NCI-H446 (cell line): ENCODE data around the gene CDA.

ENCODE experiments used
- DNase-seq, 2 experiments: peaks; one replicate each; lab custom pipeline; 2025; lab: John Stamatoyannopoulos, UW

Gene CDA

GRCh38 chr1:20588634-20589225, at the start of gene CDA:
Gene CDA, plus strand, starts transcription at chr1:20589097. Its CDS starts 33 bp downstream, at chr1:20589130.
- DNase-seq = no peak

GRCh38 chr1:20540281-20540680, 48.6 kb upstream of the CDA start:
- no peak for DNase-seq

DNA sequence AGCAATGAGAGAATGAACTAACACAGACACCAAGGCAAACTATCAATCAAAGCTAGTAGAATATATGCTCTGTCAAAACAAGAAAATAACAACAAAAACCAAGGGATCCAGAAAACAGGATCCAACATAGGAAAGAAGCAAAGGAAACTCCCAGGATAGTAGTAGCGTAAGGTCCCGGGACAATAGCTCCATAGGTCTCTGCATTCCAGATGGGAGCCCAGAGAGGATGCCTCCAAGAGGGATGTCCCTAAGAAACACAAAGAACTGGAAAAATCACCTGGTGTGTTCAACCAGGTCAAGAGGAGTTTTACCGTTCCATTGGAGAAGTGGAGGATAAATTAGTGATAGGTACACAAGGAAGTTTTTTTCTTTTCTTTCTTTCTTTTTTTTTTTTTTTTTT, 42.3 kb upstream of the CDA start:
- DNase-seq = no peak

DNA sequence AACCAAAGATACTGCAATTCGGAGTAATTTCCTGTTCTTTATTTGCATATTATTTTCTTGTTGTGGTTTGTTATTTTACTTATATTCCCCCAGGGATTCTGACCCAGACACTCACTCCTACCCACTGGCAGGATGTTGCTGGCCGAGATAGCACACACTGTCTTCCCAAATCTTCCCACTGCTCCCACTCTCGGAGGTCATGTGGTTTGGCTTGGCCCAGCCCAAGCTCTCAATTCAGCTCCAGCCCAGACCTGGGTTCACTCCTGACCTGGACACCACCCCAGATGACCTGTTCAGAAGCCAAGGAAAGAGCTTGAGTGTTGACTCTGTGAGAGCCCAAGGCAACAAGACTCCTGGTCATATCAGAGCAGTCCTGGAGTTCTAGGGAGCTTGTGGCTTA, 37.7 kb upstream of the CDA start:
- no peak for DNase-seq

DNA sequence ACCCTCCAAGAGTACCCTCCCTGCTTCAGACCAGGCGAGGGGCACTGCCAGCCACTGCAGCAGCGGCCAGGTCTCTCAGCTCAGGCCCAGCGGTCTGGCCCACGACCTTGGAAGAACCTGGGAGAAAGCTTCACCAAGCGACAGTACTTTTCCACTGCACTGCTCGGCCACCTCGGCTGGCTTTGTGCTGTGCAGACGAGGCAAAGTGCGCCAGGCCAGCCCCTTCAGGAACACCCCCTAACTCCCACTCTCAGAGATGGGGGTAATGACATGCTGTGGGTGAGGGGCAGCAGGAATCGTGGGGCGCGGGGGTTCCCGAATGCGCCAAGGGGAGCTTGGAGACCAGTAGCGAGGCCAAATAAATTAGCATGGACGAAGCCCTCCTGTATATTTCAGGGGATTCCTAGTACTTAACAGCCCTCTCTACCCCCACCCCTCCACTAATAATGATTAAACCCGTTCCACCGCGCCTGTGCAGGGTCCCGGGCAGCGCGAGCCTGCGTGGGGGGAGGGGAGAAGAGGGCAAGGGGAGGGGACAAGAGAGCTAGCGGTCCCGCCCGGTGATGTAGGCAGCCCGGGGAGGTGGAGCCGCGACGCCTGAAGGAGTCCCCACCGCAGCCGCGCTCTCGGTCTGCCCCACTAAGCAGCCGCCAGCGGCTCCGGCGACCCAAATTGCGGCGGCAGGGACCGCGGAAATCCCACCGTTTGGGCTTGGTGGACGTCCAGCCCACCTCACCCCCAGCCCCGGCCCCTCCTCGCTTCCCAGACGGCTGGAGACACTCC, 36.8 kb upstream of the CDA start, which contains the start of gene FAM43B:
Gene FAM43B (plus strand): TSS at position 629 of the 783 bp plus-strand sequence. CDS start 401 bp downstream, outside the sequence.
- no peak for DNase-seq

DNA sequence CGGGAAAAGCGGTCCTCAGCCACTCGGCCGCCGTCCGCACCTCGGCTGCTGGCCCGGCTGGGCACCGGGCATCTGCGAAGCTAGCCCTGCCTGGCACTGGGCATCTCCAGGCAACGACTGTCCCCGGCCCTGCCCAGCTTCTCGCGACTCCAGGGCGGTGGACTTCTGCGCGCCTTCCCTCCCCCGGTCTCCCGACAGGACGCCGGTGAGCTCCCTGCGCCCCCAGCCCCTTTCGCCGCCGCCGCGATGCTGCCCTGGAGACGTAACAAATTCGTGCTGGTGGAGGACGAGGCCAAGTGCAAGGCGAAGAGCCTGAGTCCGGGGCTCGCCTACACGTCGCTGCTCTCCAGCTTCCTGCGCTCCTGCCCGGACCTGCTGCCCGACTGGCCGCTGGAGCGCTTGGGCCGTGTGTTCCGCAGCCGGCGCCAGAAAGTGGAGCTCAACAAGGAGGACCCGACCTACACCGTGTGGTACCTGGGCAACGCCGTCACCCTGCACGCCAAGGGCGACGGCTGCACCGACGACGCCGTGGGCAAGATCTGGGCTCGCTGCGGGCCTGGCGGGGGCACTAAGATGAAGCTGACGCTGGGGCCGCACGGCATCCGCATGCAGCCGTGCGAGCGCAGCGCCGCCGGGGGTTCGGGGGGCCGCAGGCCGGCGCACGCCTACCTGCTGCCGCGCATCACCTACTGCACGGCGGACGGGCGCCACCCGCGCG, 36.0 kb upstream of the CDA start:
- no peak for DNase-seq

- no peak for DNase-seq
Measured at GRCh38 chr1:20555025-20555757, 33.7 kb upstream of the CDA start.

DNA sequence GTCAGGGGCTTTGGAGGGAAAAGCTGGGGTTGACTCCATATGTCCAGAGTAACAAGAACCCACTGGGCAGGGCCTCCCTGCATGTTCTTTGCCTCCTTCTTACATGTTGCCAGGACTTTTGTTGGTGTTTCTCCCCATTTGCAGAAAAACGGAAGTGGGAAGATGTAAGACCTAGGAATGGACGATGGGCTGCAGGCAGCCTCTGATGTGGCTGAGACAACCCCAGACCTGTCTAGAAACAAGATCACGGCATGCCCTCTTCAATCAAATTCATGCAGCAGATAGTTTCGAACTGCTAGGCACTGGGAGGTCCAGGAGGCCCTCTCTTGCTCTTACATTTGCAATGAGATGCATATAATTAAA, 33.2 kb upstream of the CDA start:
- no peak for DNase-seq

DNA sequence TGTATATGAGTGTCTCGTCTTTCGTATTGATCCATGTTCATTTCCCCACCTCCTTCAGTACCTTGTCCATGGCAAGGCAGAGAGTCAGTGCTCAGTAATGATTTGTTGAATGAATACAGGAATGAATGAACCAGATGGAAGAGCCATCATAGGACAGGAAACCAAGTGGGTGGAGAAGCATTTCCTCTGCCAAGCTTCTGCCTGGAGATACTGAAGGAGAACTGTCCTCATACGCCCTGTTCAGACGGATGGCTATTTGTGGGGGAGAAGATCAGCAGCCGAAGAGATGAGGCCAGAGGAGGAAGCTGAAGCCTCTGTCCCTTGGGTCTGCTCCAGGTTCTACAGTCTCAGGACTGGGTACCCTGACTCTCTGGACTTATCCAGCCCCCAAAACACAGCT, 30.7 kb upstream of the CDA start:
- no peak for DNase-seq

DNA sequence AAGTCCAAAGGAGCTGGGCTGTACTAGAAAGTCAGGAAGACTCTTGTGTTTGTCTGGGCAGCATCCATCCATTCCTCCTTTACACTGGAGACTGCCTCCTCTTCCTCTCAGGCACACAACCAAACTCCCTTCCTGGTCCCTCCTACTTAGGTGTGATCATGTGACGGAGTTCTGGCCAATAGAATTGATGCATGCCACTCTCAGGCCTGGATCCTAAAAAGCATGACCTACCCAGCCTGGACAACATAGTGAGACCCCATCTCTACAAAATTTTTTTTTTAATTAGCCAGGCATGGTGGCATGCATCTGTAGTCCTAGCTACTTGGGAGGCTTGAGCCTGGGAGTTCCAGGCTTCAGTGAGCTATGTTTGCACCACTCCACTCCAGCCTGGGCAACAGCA, 27.9 kb upstream of the CDA start:
- no peak for DNase-seq

GRCh38 chr1:20565234-20565633, 23.7 kb upstream of the CDA start:
- DNase-seq = no peak

- no peak for DNase-seq
Measured at GRCh38 chr1:20569523-20570098, 19.3 kb upstream of the CDA start.

DNA sequence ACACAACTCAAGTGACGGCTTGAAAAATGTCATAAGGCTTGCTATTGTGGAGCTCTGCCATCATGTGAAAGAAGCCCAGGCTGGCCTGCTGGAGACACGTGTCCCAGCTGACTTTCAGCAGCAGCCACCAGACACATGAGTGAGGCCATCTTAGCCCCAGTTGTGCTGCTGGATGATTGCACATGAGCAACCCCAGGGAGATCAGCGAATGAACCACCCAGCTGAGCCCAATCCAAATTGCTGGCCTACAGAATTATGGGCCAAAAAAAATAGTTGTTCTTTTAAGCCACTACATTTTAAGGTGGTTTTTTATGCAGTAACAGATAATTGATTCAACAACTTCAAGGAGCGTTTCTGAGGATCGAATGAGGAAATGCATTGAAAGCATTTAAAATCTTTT, 17.5 kb upstream of the CDA start:
- no peak for DNase-seq

DNA sequence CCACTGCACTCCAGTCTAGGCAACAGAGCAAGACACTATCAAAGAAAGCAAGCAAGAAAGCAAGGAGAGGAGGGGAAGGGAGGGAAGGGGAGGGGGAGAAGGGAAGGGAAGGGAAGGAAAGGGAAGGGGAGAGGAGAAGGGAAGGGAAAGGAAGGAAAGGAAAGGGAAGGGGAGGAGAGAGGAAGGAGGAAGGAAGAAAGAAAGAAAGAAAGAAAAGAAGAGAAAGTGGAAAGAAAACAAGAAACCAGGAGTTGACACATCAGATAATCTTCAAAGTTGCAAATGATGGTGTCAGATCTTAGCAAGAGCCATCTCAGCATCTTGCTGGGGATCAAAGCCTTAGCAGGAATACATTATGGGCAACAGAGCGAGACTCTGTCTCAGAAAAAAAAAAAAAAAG, 14.9 kb upstream of the CDA start:
- no peak for DNase-seq

- DNase-seq = peak; percentile 49 to 73
Measured at GRCh38 chr1:20574686-20575540, 14.0 kb upstream of the CDA start.

DNA sequence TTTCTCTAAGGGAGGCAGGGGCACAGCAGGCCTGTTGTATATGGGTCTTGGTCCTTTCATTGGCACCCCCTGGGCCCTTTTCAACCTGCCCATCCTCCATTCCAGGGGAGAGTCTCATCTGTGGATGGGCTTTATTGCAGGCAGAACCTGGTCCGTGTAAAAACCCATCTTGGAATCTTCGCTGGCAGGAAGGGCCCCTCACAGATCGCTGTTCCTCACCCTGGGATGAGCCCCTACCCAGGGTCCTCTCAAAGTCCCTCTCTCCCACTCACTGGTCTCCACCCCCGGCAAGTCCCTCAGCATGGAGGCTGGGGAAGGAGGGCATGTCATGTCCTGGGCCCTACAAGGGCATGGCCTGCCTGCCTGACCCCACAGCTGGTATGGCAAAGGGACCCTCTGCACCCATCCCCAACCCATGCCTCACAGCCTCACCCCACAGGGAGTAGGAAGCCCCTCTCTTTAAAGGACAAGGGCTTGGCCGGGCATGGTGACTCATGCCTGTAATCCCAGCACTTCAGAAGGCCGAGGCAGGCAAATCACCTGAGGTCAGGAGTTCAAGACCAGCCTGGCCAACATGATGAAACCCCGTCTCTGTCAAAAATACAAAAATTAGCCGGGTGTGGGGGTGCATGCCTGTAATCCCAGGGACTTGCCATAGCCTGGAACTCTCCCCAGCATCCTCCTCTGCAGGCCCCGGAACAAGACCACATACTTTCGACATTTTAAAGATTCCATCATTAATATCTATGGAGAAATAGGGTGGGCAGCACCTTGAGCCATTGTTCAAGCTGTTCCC, 13.2 kb upstream of the CDA start:
- DNase-seq = no peak

- no peak for DNase-seq
Measured at GRCh38 chr1:20578062-20578461, 10.8 kb upstream of the CDA start.

DNA sequence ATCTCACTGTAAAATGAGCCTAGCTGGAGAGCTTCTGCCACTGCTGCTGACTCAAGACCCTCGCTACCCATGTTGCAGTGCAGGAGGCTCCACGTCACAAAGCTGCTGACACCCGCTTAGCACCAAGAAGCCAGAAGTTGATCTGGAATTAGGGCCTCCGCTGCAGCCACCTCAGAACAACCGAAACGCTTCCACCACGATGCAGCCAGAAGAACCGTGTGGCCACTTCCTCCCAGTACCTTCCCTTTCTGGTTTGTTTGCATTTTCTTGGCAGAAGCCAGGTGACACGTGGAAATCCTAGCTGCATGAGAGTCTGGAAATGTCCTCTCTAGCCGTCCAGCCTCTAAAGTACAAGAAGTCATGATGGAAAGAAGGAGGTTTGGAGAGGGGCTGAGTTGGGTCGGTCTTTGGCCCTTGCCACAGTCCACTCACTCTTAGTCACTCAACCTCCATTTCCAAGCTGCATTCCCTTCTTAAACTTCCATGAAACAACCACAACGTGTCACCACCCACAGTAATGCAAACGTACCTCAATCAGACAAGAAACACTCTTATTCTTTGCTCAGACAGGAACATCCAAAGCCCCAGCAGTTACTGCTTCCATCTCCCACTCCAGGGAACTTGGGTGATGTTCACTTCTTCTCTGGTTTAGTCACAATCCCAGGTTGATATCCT, 10.0 kb upstream of the CDA start:
- no peak for DNase-seq

- DNase-seq = no peak
Measured at GRCh38 chr1:20584890-20585289, 4.0 kb upstream of the CDA start.
